NOMO-1 (cell line): Measurements from ENCODE around the gene IFFO2.

Experiments used
- DNase-seq, 2 experiments: peaks; one replicate each; lab custom pipeline; 2025; ENCODE audit not compliant: unreplicated experiment in 2 of 2; lab: John Stamatoyannopoulos, UW

IFFO2 gene

GRCh38 chr1:18951818-18952391, 4.6 kb downstream of the IFFO2 start:
- DNase-seq = peak; percentile 35 to 50

- peak; percentile 36 to 66 for DNase-seq
Observed at GRCh38 chr1:18951416-18951815, 5.1 kb downstream of the IFFO2 start.

GRCh38 chr1:18950401-18951026, 6.0 kb downstream of the IFFO2 start:
- no peak for DNase-seq

- DNase-seq = peak in 1 of 2 experiments; percentile 22
Observed at GRCh38 chr1:18949686-18950400, 6.6 kb downstream of the IFFO2 start.

GRCh38 chr1:18948913-18949685, 7.4 kb downstream of the IFFO2 start:
- no peak for DNase-seq

GRCh38 chr1:18948048-18948912, 8.2 kb downstream of the IFFO2 start:
- no peak for DNase-seq

GRCh38 chr1:18947570-18947969, 8.9 kb downstream of the IFFO2 start:
- no peak for DNase-seq

- no peak for DNase-seq
Observed at GRCh38 chr1:18946550-18947381, 9.7 kb downstream of the IFFO2 start.

GRCh38 chr1:18945401-18945849, 11.1 kb downstream of the IFFO2 start:
- peak; percentile 39 to 58 for DNase-seq

- no peak for DNase-seq
Observed at GRCh38 chr1:18944810-18945209, 11.7 kb downstream of the IFFO2 start.

GRCh38 chr1:18943914-18944572, 12.4 kb downstream of the IFFO2 start:
- no peak for DNase-seq

- no peak for DNase-seq
Observed at GRCh38 chr1:18943162-18943561, 13.3 kb downstream of the IFFO2 start.

- peak in 1 of 2 experiments; percentile 7 for DNase-seq
Observed at GRCh38 chr1:18942340-18942739, 14.1 kb downstream of the IFFO2 start.

GRCh38 chr1:18941221-18942141, 15.0 kb downstream of the IFFO2 start:
- no peak for DNase-seq

GRCh38 chr1:18940303-18941020, 16.0 kb downstream of the IFFO2 start:
- no peak for DNase-seq

GRCh38 chr1:18939398-18940302, 16.8 kb downstream of the IFFO2 start:
- DNase-seq = no peak
